ENCODE data around the gene IQCH.

GRCh38 chr15:67296188-67296587 lies 41.6 kb downstream of the IQCH start:
- TF ChIP-seq CTCF (conservative IDR thresholded peaks at IDR 0.05 in 1 of 2, IDR thresholded peaks at IDR 0.05 in 1 of 2; ENCODE audit: extremely low read depth in 1 of 2, insufficient read depth in 1 of 2, low read depth in 1 of 2, low read length in 2 of 2) (no peak), EZH2 (IDR thresholded peaks at IDR 0.05; ENCODE audit: borderline replicate concordance, low read length) (no peak)

All from mammary epithelial cell (primary cell).